Measurements from ENCODE around the gene CSH1.

The CSH1 gene

GRCh38 chr17:63850401-63850800 lies 46.0 kb downstream of the CSH1 start:
- no peak for DNase-seq (ENCODE audit: low spot score)
- TF ChIP-seq CTCF (IDR thresholded peaks at IDR 0.05; ENCODE audit: poor library complexity, severe bottlenecking), result no peak

DNA sequence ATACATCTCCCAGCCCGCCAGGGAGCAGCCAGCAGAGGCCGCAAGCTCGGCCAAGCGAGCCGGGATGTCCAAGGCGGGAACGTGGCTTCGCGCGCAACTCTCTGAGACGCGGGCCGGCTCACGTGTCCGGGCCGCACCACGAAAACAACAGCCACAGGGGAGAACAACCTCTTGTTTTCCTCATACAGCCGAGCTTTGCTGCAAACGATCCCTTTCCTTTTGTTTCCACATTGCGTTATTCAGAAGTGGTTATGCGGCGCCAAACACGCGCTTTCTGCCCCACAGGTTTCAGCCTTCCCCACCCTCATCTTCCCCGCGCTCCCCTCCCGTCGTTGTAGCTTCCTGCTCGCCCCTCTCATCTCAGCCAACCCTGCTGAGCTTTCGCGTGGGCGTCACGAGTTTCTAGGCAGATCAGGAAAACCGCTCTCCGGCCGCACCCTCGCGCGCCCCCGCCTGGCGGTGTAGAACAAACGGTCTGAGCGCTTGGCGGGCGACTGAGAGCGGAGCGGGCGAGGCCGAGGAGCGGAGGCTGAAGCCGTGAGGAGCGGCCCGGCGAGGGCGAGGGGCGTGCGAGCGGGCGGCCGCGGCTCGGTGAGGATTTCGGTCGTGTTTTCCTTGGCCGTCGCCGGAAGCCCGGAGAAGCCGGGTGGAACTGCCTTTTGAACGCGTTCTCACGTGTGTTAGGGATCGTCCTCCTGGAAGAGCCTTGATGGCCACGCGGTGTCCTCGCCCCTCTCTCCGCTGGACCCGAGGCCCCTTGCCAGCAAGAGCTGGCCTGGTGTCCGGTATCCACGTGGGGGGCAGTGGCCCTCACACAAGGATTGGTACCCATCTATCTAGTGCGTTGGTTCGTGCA lies 47.3 kb downstream of the CSH1 start:
- Histone ChIP-seq H3K36me3 (ENCODE audit: low read depth) (no peaks in the 10 kb centered on the region), H3K27me3 (ENCODE audit: insufficient read depth, poor library complexity, severe bottlenecking) (no peaks in the 10 kb centered on the region), H3K4me1 (ENCODE audit: insufficient read depth, poor library complexity, severe bottlenecking) (peaks cover 5% of the 10 kb centered on the region), H3K9me3 (ENCODE audit: severe bottlenecking) (no peaks in the 10 kb centered on the region), H3K4me3 (ENCODE audit: severe bottlenecking) (peak overlapping the region; percentile 1), H3K27ac (ENCODE audit: poor library complexity, severe bottlenecking) (no peak overlapping the region)
- TF ChIP-seq CTCF (IDR thresholded peaks at IDR 0.05; ENCODE audit: poor library complexity, severe bottlenecking), result peak; percentile 90
- ATAC-seq (ENCODE audit: low read depth) (peak; percentile 91), DNase-seq (ENCODE audit: low spot score) (peak; percentile 90)

More at GRCh38 chr17:63850401-63850800, 46.0 kb downstream of the CSH1 start:
- no peaks in the 10 kb centered on the region for H3K27me3 ChIP-seq (ENCODE audit: insufficient read depth, poor library complexity, severe bottlenecking)
- H3K36me3 ChIP-seq (ENCODE audit: low read depth), result no peaks in the 10 kb centered on the region
- no peak overlapping the region for H3K27ac ChIP-seq (ENCODE audit: poor library complexity, severe bottlenecking)
- H3K4me3 ChIP-seq (ENCODE audit: severe bottlenecking), result no peak overlapping the region
- ATAC-seq (ENCODE audit: low read depth), result no peak
- no peaks in the 10 kb centered on the region for H3K9me3 ChIP-seq (ENCODE audit: severe bottlenecking)
- H3K4me1 ChIP-seq (ENCODE audit: insufficient read depth, poor library complexity, severe bottlenecking), result peaks cover 5% of the 10 kb centered on the region

DNA sequence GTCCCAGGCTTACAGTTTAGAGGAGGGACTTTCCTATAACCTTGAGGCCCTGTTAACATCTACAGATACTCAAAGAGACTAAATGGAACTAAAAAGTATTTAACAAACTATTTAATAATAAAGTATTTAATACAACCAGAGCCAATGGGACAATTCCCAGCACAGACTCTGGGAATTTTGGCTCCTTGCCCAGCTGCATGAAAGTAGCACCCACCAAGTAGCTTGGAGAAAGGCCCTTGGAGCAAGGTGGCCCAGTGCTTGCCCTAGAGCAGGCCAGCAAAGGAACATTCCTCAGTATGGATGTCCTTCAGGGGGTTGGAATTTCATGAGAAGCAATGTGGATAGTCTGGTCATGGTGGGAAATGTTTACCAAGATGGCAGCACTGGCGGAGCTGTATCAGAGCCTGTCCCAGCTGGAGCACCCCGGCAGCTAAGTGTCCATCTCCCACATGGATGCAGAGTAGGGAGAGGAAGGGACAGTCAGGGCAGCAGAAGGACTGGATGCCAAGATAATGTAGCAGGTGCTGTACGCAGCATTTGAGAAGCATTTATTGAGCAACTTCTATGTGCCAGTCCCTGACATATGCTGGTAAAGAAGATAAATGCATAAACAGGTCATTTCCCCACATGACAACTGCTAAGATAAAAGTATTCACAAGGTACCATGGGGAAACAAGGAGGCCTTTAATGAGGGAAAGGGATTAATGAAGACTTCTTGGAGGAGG lies 48.7 kb downstream of the CSH1 start:
- no peak for TF ChIP-seq CTCF (IDR thresholded peaks at IDR 0.05; ENCODE audit: poor library complexity, severe bottlenecking)

GRCh38 chr17:63845509-63845908 lies 50.9 kb downstream of the CSH1 start:
- Histone ChIP-seq H3K4me1 (ENCODE audit: insufficient read depth, poor library complexity, severe bottlenecking) (peaks cover 8% of the 10 kb centered on the region), H3K9me3 (ENCODE audit: severe bottlenecking) (no peaks in the 10 kb centered on the region), H3K27me3 (ENCODE audit: insufficient read depth, poor library complexity, severe bottlenecking) (no peaks in the 10 kb centered on the region), H3K4me3 (ENCODE audit: severe bottlenecking) (no peak overlapping the region), H3K27ac (ENCODE audit: poor library complexity, severe bottlenecking) (no peak overlapping the region), H3K36me3 (ENCODE audit: low read depth) (no peaks in the 10 kb centered on the region)
- no peak for DNase-seq (ENCODE audit: low spot score)
- TF ChIP-seq CTCF (IDR thresholded peaks at IDR 0.05; ENCODE audit: poor library complexity, severe bottlenecking), result no peak
- no peak for ATAC-seq (ENCODE audit: low read depth)

More for the DNA sequence above, 48.7 kb downstream of the CSH1 start:
- ATAC-seq (ENCODE audit: low read depth), result no peak
- H3K9me3 ChIP-seq (ENCODE audit: severe bottlenecking), result no peaks in the 10 kb centered on the region
- no peak for DNase-seq (ENCODE audit: low spot score)
- no peak overlapping the region for H3K27ac ChIP-seq (ENCODE audit: poor library complexity, severe bottlenecking)
- H3K4me3 ChIP-seq (ENCODE audit: severe bottlenecking), result no peak overlapping the region
- no peaks in the 10 kb centered on the region for H3K27me3 ChIP-seq (ENCODE audit: insufficient read depth, poor library complexity, severe bottlenecking)
- H3K36me3 ChIP-seq (ENCODE audit: low read depth), result no peaks in the 10 kb centered on the region
- peaks cover 5% of the 10 kb centered on the region for H3K4me1 ChIP-seq (ENCODE audit: insufficient read depth, poor library complexity, severe bottlenecking)
